Activated naive CD8-positive, alpha-beta T cell treated with anti-CD3 and anti-CD28 coated beads, Interleukin-2, amount 50 U/mL, for 24 hours (primary cell): ENCODE results near the gene AK4.
A peak's percentile ranks its signal among the peaks of the same experiment; 100 is the strongest.

Experiments
- ATAC-seq: fragments of 150-1000 bp; cut with Tn5 transposase; one replicate; pipeline ENCODE4 v1.10.0; 2021
- DNase-seq: peaks from one replicate; pipeline ENCODE4 v3.0.0; 2021
- H3K27ac Mint-ChIP-seq: one replicate; pipeline ENCODE4 v1.8.0; 2021; ENCODE audit warnings: mild to moderate bottlenecking, mixed read lengths
- H3K27me3 Mint-ChIP-seq: one replicate; pipeline ENCODE4 v1.8.0; 2021; ENCODE audit warnings: mixed read lengths
- H3K36me3 Mint-ChIP-seq: one replicate; pipeline ENCODE4 v1.8.0; 2021; ENCODE audit warnings: low read depth, mixed read lengths
- H3K4me1 Mint-ChIP-seq: one replicate; pipeline ENCODE4 v1.8.0; 2021; ENCODE audit warnings: mixed read lengths
- H3K4me3 Mint-ChIP-seq: one replicate; pipeline ENCODE4 v1.8.0; 2021; ENCODE audit warnings: mild to moderate bottlenecking, moderate library complexity, mixed read lengths
- H3K9me3 Mint-ChIP-seq: one replicate; pipeline ENCODE4 v1.8.0; 2021; ENCODE audit warnings: mixed read lengths

The AK4 gene

DNA sequence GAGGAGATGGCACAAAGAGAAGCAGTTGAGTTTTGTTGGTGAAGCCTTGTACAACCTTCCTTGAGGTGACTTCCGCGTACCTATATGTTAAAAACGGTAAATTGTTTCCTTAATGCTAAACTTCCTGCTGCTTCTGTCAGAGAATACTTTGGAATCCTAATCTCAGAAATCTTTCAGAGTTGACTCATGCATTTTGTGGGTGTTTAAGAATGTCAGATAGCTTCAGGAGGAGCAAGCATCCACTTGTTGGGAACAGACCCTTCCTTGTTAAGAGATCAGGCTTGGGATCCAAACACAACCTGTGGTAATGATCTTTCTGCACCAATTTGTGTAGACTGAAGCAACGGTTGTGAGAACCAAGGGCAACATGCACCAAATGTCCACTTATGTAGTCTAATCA, 29.5 kb downstream of the AK4 start:
- Mint-ChIP-seq H3K36me3 (no peaks in the 10 kb centered on the region), H3K27ac (no peak overlapping the region), H3K27me3 (peaks cover 3% of the 10 kb centered on the region), H3K4me3 (no peak overlapping the region), H3K4me1 (no peaks in the 10 kb centered on the region), H3K9me3 (no peaks in the 10 kb centered on the region)
- DNase-seq (no peak), ATAC-seq (no peak)

DNA sequence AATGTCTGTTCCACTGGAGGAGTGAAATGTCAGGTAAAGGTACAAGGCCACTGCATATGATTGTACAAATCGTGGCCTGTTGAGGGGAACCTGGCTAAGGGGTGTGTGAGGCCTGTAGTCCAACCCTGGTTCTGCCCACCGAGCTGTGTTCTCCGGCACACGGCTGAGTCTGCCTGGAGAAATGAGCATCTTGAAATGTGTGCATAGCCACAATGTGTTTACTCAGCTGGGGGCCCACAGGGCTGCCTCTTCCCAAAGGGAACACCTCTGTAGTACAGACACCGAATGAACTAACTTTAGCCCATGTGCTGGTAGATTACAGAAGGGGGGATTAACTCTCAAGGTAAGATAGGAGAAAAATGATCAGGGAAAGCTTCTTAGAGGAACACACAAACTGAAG, 30.2 kb downstream of the AK4 start:
- H3K4me3 Mint-ChIP-seq: no peak overlapping the region
- H3K36me3 Mint-ChIP-seq: no peaks in the 10 kb centered on the region
- H3K27ac Mint-ChIP-seq: no peak overlapping the region
- no peaks in the 10 kb centered on the region for H3K9me3 Mint-ChIP-seq
- peaks cover 3% of the 10 kb centered on the region for H3K27me3 Mint-ChIP-seq
- DNase-seq: no peak
- H3K4me1 Mint-ChIP-seq: no peaks in the 10 kb centered on the region
- no peak for ATAC-seq

- DNase-seq: no peak
- no peak overlapping the region for H3K4me3 Mint-ChIP-seq
- ATAC-seq: no peak
- H3K4me1 Mint-ChIP-seq: no peaks in the 10 kb centered on the region
- H3K27ac Mint-ChIP-seq: no peak overlapping the region
- peaks cover under 1% of the 10 kb centered on the region for H3K27me3 Mint-ChIP-seq
- H3K36me3 Mint-ChIP-seq: no peaks in the 10 kb centered on the region
- no peaks in the 10 kb centered on the region for H3K9me3 Mint-ChIP-seq
Observed at GRCh38 chr1:65179148-65179547, 31.1 kb downstream of the AK4 start.

- Mint-ChIP-seq H3K9me3 (no peaks in the 10 kb centered on the region), H3K4me1 (no peaks in the 10 kb centered on the region), H3K36me3 (no peaks in the 10 kb centered on the region), H3K27ac (no peak overlapping the region), H3K27me3 (no peaks in the 10 kb centered on the region), H3K4me3 (no peak overlapping the region)
- DNase-seq (no peak), ATAC-seq (no peak)
Observed at GRCh38 chr1:65180977-65181376, 33.0 kb downstream of the AK4 start.

DNA sequence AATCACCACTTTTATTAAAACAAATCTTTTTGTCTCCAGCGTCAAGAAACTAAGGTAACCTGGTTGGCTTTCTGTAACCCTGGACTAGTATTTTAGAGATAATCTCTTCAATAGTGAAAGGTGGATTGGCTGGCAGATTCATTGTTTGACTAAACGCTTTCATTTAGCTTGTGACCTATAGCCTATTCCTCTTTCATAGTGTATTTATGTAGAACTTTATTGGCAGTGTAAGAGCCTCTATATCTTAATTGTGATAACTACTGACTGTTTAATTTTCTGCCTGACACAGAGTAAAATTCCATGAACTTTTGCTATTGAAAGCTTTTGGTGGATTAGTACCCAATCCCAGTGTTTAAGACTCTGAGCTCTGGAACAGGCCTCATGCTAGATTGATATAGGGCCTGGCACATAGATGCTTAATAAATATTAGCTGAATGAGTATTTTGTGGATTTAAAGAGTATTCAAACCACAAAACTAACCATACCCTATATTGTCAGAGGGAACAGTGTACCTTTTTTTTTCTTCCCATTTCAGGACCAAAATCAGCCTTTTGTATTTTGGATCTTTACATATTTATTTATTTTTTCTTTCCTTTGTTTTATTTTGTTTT, 34.8 kb downstream of the AK4 start:
- Mint-ChIP-seq H3K4me3 (no peak overlapping the region), H3K36me3 (no peaks in the 10 kb centered on the region), H3K9me3 (no peaks in the 10 kb centered on the region), H3K27ac (no peak overlapping the region), H3K4me1 (no peaks in the 10 kb centered on the region), H3K27me3 (no peaks in the 10 kb centered on the region)
- ATAC-seq (no peak), DNase-seq (no peak)

GRCh38 chr1:65189576-65190115, 41.6 kb downstream of the AK4 start:
- ATAC-seq: no peak
- no peaks in the 10 kb centered on the region for H3K4me1 Mint-ChIP-seq
- H3K36me3 Mint-ChIP-seq: peaks cover 22% of the 10 kb centered on the region
- no peak overlapping the region for H3K27ac Mint-ChIP-seq
- no peaks in the 10 kb centered on the region for H3K27me3 Mint-ChIP-seq
- H3K4me3 Mint-ChIP-seq: no peak overlapping the region
- DNase-seq: no peak
- H3K9me3 Mint-ChIP-seq: no peaks in the 10 kb centered on the region

- Mint-ChIP-seq H3K9me3 (no peaks in the 10 kb centered on the region), H3K27ac (no peak overlapping the region), H3K4me1 (no peaks in the 10 kb centered on the region), H3K36me3 (peaks cover 22% of the 10 kb centered on the region), H3K4me3 (no peak overlapping the region), H3K27me3 (no peaks in the 10 kb centered on the region)
- DNase-seq (no peak), ATAC-seq (no peak)
Observed at GRCh38 chr1:65190229-65190628, 42.2 kb downstream of the AK4 start.

- H3K9me3 Mint-ChIP-seq: no peaks in the 10 kb centered on the region
- no peak overlapping the region for H3K4me3 Mint-ChIP-seq
- H3K36me3 Mint-ChIP-seq: peaks cover 30% of the 10 kb centered on the region
- DNase-seq (no peak), ATAC-seq (no peak)
- H3K4me1 Mint-ChIP-seq: peaks cover 16% of the 10 kb centered on the region
- H3K27me3 Mint-ChIP-seq: peaks cover 1% of the 10 kb centered on the region
- H3K27ac Mint-ChIP-seq: no peak overlapping the region
Observed at GRCh38 chr1:65193129-65193695, 45.2 kb downstream of the AK4 start.

DNA sequence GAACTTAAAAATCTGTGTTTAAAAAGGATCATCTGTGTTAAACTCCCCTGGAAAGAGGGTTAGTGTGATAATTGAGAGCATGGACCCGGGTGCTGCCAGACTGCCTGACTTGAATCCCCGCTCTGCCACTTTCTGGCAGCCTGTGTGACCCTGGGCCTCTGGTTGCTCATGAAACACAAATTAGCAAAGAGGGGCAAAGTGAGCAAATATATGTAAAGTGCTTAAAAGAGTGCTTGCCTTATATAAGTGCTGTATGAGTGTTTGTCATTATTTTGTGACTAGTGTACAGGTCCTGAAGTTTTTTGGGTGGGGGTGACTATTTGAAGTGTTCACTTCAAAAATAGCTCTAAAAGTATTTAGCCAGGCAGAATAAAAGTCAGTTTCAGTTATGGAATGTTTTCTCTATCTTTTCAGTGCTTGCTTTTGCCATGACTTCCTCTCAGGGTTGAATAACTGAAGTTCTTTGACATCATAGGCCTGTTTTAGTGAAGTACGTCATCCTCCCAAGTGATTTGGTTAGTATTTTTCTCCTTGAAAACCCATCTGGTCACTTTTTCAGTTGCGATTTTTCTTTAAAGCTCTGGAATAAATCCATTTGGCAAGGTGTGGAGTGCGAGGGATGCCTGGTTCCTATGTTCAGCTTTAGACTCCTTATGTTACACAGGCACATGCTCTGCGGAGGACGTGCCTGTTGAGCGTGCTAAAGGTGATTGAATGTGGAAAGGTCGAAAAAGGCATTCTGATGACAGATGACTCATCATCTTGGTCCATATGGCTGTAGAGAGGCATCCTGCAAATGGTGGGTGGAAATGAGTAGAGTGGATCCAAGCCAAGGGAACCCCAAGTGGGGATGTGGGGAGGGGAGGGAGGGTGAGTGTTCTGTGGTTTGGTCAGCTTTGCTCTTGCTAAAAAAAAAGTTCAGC, 47.8 kb downstream of the AK4 start:
- Mint-ChIP-seq H3K27me3 (peaks cover 3% of the 10 kb centered on the region), H3K4me1 (peaks cover 16% of the 10 kb centered on the region), H3K36me3 (peaks cover 35% of the 10 kb centered on the region), H3K27ac (no peak overlapping the region), H3K9me3 (no peaks in the 10 kb centered on the region), H3K4me3 (no peak overlapping the region)
- peak; percentile 31 for ATAC-seq
- no peak for DNase-seq

DNA sequence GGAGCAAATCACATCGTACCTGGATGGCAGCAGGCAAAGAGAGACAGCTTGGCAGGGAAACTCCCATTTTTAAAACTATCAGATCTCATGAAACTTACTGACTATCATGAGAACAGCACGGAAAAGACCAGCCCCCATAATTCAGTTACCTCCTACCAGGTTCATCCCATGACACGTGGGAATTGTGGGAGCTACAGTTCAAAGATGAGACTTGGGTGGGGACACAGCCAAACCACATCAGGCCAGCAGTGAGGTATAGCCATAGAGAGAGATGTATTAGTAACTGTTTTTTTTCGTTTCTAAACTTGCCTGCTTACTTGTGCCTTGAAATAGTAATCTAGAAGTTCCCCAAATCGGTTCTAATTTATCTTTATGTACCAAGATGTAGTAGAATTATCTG, 48.9 kb downstream of the AK4 start:
- Mint-ChIP-seq H3K36me3 (peaks cover 33% of the 10 kb centered on the region), H3K27ac (no peak overlapping the region), H3K4me1 (peaks cover 16% of the 10 kb centered on the region), H3K27me3 (peaks cover 7% of the 10 kb centered on the region), H3K9me3 (no peaks in the 10 kb centered on the region), H3K4me3 (no peak overlapping the region)
- DNase-seq (no peak), ATAC-seq (no peak)

GRCh38 chr1:65197636-65198035, 49.6 kb downstream of the AK4 start:
- no peak overlapping the region for H3K4me3 Mint-ChIP-seq
- H3K36me3 Mint-ChIP-seq: peaks cover 30% of the 10 kb centered on the region
- no peak overlapping the region for H3K27ac Mint-ChIP-seq
- H3K27me3 Mint-ChIP-seq: peaks cover 7% of the 10 kb centered on the region
- DNase-seq (no peak), ATAC-seq (peak; percentile 55)
- no peaks in the 10 kb centered on the region for H3K9me3 Mint-ChIP-seq
- H3K4me1 Mint-ChIP-seq: peaks cover 16% of the 10 kb centered on the region

DNA sequence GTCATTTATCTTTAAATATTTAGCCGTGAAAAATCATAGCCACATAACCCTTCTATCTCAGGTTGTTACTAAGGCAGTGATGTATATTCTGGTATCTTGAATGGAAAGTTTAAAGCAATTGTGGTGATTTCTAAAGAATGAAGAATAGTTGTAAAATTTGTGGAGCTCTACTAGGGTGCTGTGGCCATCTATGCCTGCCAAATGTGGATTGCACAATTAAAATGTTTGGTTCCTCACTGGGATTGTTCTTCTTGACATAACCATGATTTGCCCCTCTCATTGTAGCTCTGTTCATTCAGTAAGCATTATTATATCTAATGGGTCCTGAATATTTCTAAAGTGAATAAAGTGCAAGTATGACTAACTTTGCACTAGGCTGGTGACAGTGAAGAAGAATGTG, 50.1 kb downstream of the AK4 start:
- H3K27me3 Mint-ChIP-seq: peaks cover 7% of the 10 kb centered on the region

GRCh38 chr1:65200411-65200810, 52.4 kb downstream of the AK4 start:
- no peak overlapping the region for H3K27ac Mint-ChIP-seq
- H3K36me3 Mint-ChIP-seq: peaks cover 20% of the 10 kb centered on the region
- no peaks in the 10 kb centered on the region for H3K9me3 Mint-ChIP-seq
- no peak overlapping the region for H3K4me3 Mint-ChIP-seq
- ATAC-seq (no peak), DNase-seq (no peak)
- peaks cover 16% of the 10 kb centered on the region for H3K4me1 Mint-ChIP-seq
- peaks cover 10% of the 10 kb centered on the region for H3K27me3 Mint-ChIP-seq

More for the DNA sequence above, 50.1 kb downstream of the AK4 start:
- ATAC-seq (no peak), DNase-seq (no peak)
- Mint-ChIP-seq H3K4me3 (no peak overlapping the region), H3K27ac (no peak overlapping the region), H3K36me3 (peaks cover 30% of the 10 kb centered on the region), H3K4me1 (peaks cover 16% of the 10 kb centered on the region), H3K9me3 (no peaks in the 10 kb centered on the region)

DNA sequence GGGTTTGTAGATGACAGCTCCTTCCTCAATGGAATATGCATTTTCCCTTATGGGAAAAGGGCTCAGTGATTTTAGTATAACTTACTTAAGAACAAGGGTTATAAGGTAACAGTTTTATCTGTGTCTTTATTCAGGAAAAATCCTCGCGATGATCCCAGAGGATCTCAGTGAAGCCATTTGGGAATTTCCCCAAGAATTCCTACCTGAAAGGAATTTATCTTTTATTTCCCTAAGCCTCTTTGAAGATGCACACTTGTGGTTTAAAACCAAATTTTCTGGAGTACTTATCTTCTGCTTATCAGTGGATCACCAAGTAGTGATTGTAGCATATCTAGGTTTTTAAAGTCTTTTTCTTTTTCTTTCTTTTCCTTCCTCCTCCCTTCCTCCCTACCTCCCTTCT, 58.8 kb downstream of the AK4 start:
- no peak for DNase-seq
- Mint-ChIP-seq H3K4me1 (peaks cover 9% of the 10 kb centered on the region), H3K27me3 (peaks cover 16% of the 10 kb centered on the region), H3K36me3 (peaks cover 3% of the 10 kb centered on the region), H3K27ac (no peak overlapping the region), H3K4me3 (no peak overlapping the region), H3K9me3 (no peaks in the 10 kb centered on the region)
- ATAC-seq: no peak

DNA sequence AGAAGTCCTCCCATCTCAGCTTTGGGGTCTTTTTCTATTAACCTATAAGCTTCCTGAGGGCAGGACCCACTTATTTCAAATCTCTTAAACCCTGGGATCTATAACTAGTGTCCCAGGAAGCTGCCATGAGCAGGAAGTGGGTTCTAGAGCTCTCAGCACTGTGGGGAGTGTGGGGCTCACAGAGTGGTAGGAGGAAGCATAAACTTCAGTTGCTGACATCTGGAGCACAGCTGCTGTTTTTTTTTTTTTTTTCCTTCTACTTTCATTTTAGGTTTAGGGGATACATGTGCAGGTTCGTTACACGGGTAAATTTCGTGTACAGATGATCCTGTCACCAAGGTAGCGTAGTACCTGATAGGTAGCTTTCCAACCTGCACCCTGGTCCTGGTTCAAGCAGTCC, 59.3 kb downstream of the AK4 start:
- H3K9me3 Mint-ChIP-seq: no peaks in the 10 kb centered on the region
- H3K27ac Mint-ChIP-seq: no peak overlapping the region
- peaks cover 9% of the 10 kb centered on the region for H3K4me1 Mint-ChIP-seq
- peaks cover 16% of the 10 kb centered on the region for H3K27me3 Mint-ChIP-seq
- H3K4me3 Mint-ChIP-seq: no peak overlapping the region
- ATAC-seq (no peak), DNase-seq (no peak)
- peaks cover 3% of the 10 kb centered on the region for H3K36me3 Mint-ChIP-seq
